ENCODE measurements around the gene RBFA. TPM values are rescaled to one million over a fixed set of nuclear protein-coding genes. Genes with fewer than 3 reads are reported as not detected.

Gene RBFA
- total RNA-seq, 2 donors from 2014 or later = 31.6 to 38.5 TPM

- DNase-seq (ENCODE audit: low spot score) = no peak
- TF ChIP-seq POLR2AphosphoS5 (IDR thresholded peaks at IDR 0.05) (no peak), POLR2A (IDR thresholded peaks at IDR 0.05) (no peak), CTCF (IDR thresholded peaks at IDR 0.05) (no peak)
- WGBS = 77% methylated on average over 8 of the region's 8 CpGs
- Histone ChIP-seq H3K36me3 (no peaks in the 10 kb centered on the region), H3K9me3 (no peaks in the 10 kb centered on the region), H3K27me3 (replicated peaks; ENCODE audit: insufficient read depth) (no peaks in the 10 kb centered on the region), H3K27ac (no peak overlapping the region), H3K4me1 (replicated peaks) (no peaks in the 10 kb centered on the region), H3K4me3 (no peak overlapping the region)
- intact Hi-C loops (cut with DNase I) = no loop called here
These were observed 40.5 kb downstream of the RBFA start for GRCh38 chr18:80074697-80075096.

GRCh38 chr18:80075940-80076339, 41.7 kb downstream of the RBFA start:
- intact Hi-C loops (cut with DNase I) = no loop called here
- Histone ChIP-seq H3K9me3 (no peaks in the 10 kb centered on the region), H3K27me3 (replicated peaks; ENCODE audit: insufficient read depth) (no peaks in the 10 kb centered on the region), H3K4me1 (replicated peaks) (no peaks in the 10 kb centered on the region), H3K36me3 (no peaks in the 10 kb centered on the region), H3K27ac (no peak overlapping the region), H3K4me3 (no peak overlapping the region)
- 97% methylated on average over 7 of the region's 7 CpGs for WGBS
- no peak for DNase-seq (ENCODE audit: low spot score)
- TF ChIP-seq POLR2A (IDR thresholded peaks at IDR 0.05) (no peak), CTCF (IDR thresholded peaks at IDR 0.05) (no peak), POLR2AphosphoS5 (IDR thresholded peaks at IDR 0.05) (no peak)

GRCh38 chr18:80076379-80076778, 42.1 kb downstream of the RBFA start:
- Histone ChIP-seq H3K9me3 (no peaks in the 10 kb centered on the region), H3K36me3 (no peaks in the 10 kb centered on the region), H3K4me1 (replicated peaks) (no peaks in the 10 kb centered on the region), H3K27ac (no peak overlapping the region), H3K4me3 (no peak overlapping the region), H3K27me3 (replicated peaks; ENCODE audit: insufficient read depth) (no peaks in the 10 kb centered on the region)
- TF ChIP-seq CTCF (IDR thresholded peaks at IDR 0.05) = no peak
- TF ChIP-seq POLR2AphosphoS5 (IDR thresholded peaks at IDR 0.05) = no peak
- TF ChIP-seq POLR2A (IDR thresholded peaks at IDR 0.05) = no peak
- intact Hi-C loops (cut with DNase I) = no loop called here
- no peak for DNase-seq (ENCODE audit: low spot score)
- 96% methylated on average over 9 of the region's 9 CpGs for WGBS

GRCh38 chr18:80077873-80078272, 43.6 kb downstream of the RBFA start:
- Histone ChIP-seq H3K4me3 (no peak overlapping the region), H3K27me3 (replicated peaks; ENCODE audit: insufficient read depth) (no peaks in the 10 kb centered on the region), H3K9me3 (no peaks in the 10 kb centered on the region), H3K4me1 (replicated peaks) (no peaks in the 10 kb centered on the region), H3K36me3 (no peaks in the 10 kb centered on the region), H3K27ac (no peak overlapping the region)
- 94% methylated on average over 12 of the region's 21 CpGs for WGBS
- intact Hi-C loops (cut with DNase I) = no loop called here
- TF ChIP-seq POLR2AphosphoS5 (IDR thresholded peaks at IDR 0.05) (no peak), CTCF (IDR thresholded peaks at IDR 0.05) (no peak)
- no peak for DNase-seq (ENCODE audit: low spot score)

Other genes with a start within 250 kb of the RBFA start
- 1 to 10 TPM in 1 of 2 donors, not detected in 1; 3.7 TPM for gene KCNG2, start 236.5 kb upstream of the RBFA start, total RNA-seq
- 10 to 100 TPM; 37.6 to 74.1 TPM for gene SLC66A2, start 82.8 kb upstream of the RBFA start, total RNA-seq
- gene HSBP1L1, start 69.8 kb upstream of the RBFA start, total RNA-seq = 10 to 100 TPM; 20.4 to 66.9 TPM
- 10 to 100 TPM; 25.4 to 35.2 TPM for gene TXNL4A, start 45.9 kb upstream of the RBFA start, total RNA-seq
- gene ADNP2, start 74.8 kb downstream of the RBFA start, total RNA-seq = 10 to 100 TPM; 17.5 to 36.0 TPM
- 10 to 100 TPM; 12.3 to 18.7 TPM for gene PARD6G, start 213.1 kb downstream of the RBFA start, total RNA-seq

Measured in prostate gland (tissue), 2 donors.